ENCODE data around the gene ST8SIA1.
A peak's percentile ranks its signal among the peaks of the same experiment; 100 is the strongest.
"Not testable (repeated sequence)": the region's sequence is repeated elsewhere in the genome, so short reads cannot be mapped to it uniquely, and the experiment has no call there.

ST8SIA1 gene

GRCh38 chr12:22180705-22181104, 153.8 kb downstream of the ST8SIA1 start:
- Mint-ChIP-seq H3K36me3 (ENCODE audit: low read depth) (no peaks in the 10 kb centered on the region), H3K4me1 (ENCODE audit: low read depth) (no peaks in the 10 kb centered on the region), H3K27ac (no peak overlapping the region), H3K27me3 (ENCODE audit: low read depth) (no peaks in the 10 kb centered on the region), H3K9me3 (no peaks in the 10 kb centered on the region), H3K4me3 (no peak overlapping the region)
- DNase-seq (ENCODE audit: low spot score): no peak

- Mint-ChIP-seq H3K9me3 (no peaks in the 10 kb centered on the region), H3K4me1 (ENCODE audit: low read depth) (no peaks in the 10 kb centered on the region), H3K36me3 (ENCODE audit: low read depth) (no peaks in the 10 kb centered on the region), H3K27me3 (ENCODE audit: low read depth) (no peaks in the 10 kb centered on the region), H3K27ac (no peak overlapping the region), H3K4me3 (no peak overlapping the region)
- DNase-seq (ENCODE audit: low spot score): no peak
Measured at GRCh38 chr12:22173177-22173576, 161.3 kb downstream of the ST8SIA1 start.

- no peaks in the 10 kb centered on the region for H3K27me3 Mint-ChIP-seq (ENCODE audit: low read depth)
- H3K36me3 Mint-ChIP-seq (ENCODE audit: low read depth): no peaks in the 10 kb centered on the region
Measured at GRCh38 chr12:22172501-22172900, 162.0 kb downstream of the ST8SIA1 start.

GRCh38 chr12:22169376-22169775, 165.1 kb downstream of the ST8SIA1 start:
- DNase-seq (ENCODE audit: low spot score): no peak
- no peaks in the 10 kb centered on the region for H3K4me1 Mint-ChIP-seq (ENCODE audit: low read depth)
- no peak overlapping the region for H3K27ac Mint-ChIP-seq
- H3K36me3 Mint-ChIP-seq (ENCODE audit: low read depth): no peaks in the 10 kb centered on the region
- no peaks in the 10 kb centered on the region for H3K27me3 Mint-ChIP-seq (ENCODE audit: low read depth)
- no peaks in the 10 kb centered on the region for H3K9me3 Mint-ChIP-seq
- no peak overlapping the region for H3K4me3 Mint-ChIP-seq

More at GRCh38 chr12:22172501-22172900, 162.0 kb downstream of the ST8SIA1 start:
- Mint-ChIP-seq H3K4me1 (ENCODE audit: low read depth) (no peaks in the 10 kb centered on the region), H3K4me3 (no peak overlapping the region), H3K9me3 (no peaks in the 10 kb centered on the region), H3K27ac (no peak overlapping the region)
- no peak for DNase-seq (ENCODE audit: low spot score)

- Mint-ChIP-seq H3K27ac (peak overlapping the region; percentile 53), H3K36me3 (ENCODE audit: low read depth) (peaks cover 1% of the 10 kb centered on the region), H3K27me3 (ENCODE audit: low read depth) (no peaks in the 10 kb centered on the region), H3K4me1 (ENCODE audit: low read depth) (peaks cover 9% of the 10 kb centered on the region), H3K4me3 (no peak overlapping the region), H3K9me3 (peaks cover 3% of the 10 kb centered on the region)
- no peak for DNase-seq (ENCODE audit: low spot score)
Measured at GRCh38 chr12:22164139-22164538, 170.4 kb downstream of the ST8SIA1 start.

- Mint-ChIP-seq H3K27ac (no peak overlapping the region), H3K4me1 (ENCODE audit: low read depth) (peaks cover 9% of the 10 kb centered on the region), H3K4me3 (no peak overlapping the region), H3K9me3 (peaks cover 3% of the 10 kb centered on the region), H3K27me3 (ENCODE audit: low read depth) (no peaks in the 10 kb centered on the region), H3K36me3 (ENCODE audit: low read depth) (peaks cover 1% of the 10 kb centered on the region)
- no peak for DNase-seq (ENCODE audit: low spot score)
Measured at GRCh38 chr12:22163594-22163993, 170.9 kb downstream of the ST8SIA1 start.

- H3K4me3 Mint-ChIP-seq: no peak overlapping the region
- H3K36me3 Mint-ChIP-seq (ENCODE audit: low read depth): peaks cover 1% of the 10 kb centered on the region
- H3K27ac Mint-ChIP-seq: peak overlapping the region; percentile 9
- H3K9me3 Mint-ChIP-seq: peaks cover 3% of the 10 kb centered on the region
- no peak for DNase-seq (ENCODE audit: low spot score)
- H3K27me3 Mint-ChIP-seq (ENCODE audit: low read depth): no peaks in the 10 kb centered on the region
- H3K4me1 Mint-ChIP-seq (ENCODE audit: low read depth): peaks cover 9% of the 10 kb centered on the region
Measured at GRCh38 chr12:22160396-22161003, 174.0 kb downstream of the ST8SIA1 start.

- not testable (repeated sequence) for H3K27ac Mint-ChIP-seq; H3K27me3 Mint-ChIP-seq (ENCODE audit: low read depth); H3K4me3 Mint-ChIP-seq; DNase-seq (ENCODE audit: low spot score); H3K9me3 Mint-ChIP-seq; H3K4me1 Mint-ChIP-seq (ENCODE audit: low read depth); H3K36me3 Mint-ChIP-seq (ENCODE audit: low read depth)
Measured at GRCh38 chr12:22149286-22149685, 185.2 kb downstream of the ST8SIA1 start.

GRCh38 chr12:22146686-22147085, 187.8 kb downstream of the ST8SIA1 start:
- H3K9me3 Mint-ChIP-seq, H3K27ac Mint-ChIP-seq: not testable (repeated sequence)

More at GRCh38 chr12:22146686-22147085, 187.8 kb downstream of the ST8SIA1 start:
- H3K4me1 Mint-ChIP-seq (ENCODE audit: low read depth); H3K36me3 Mint-ChIP-seq (ENCODE audit: low read depth); H3K27me3 Mint-ChIP-seq (ENCODE audit: low read depth); H3K4me3 Mint-ChIP-seq: not testable (repeated sequence)
- DNase-seq (ENCODE audit: low spot score): peak; percentile 5
